Adipocyte (in vitro differentiated cells): ENCODE results near the gene NBPF1.
"Not testable (repeated sequence)": the region's sequence is repeated elsewhere in the genome, so short reads cannot be mapped to it uniquely, and the experiment has no call there.

Source experiments
- DNase-seq: peaks from one replicate; pipeline ENCODE4 v3.0.0-alpha.2; 2015; ENCODE audit warnings: low read depth
- H3K27me3 ChIP-seq: replicated peaks from 2 replicates; pipeline ENCODE4 v1.7.0; 2013; ENCODE audit warnings: mild to moderate bottlenecking, low read length, moderate library complexity; ENCODE audit not compliant: control insufficient read depth, insufficient read depth
- H3K36me3 ChIP-seq: 2 replicates; pipeline ENCODE4 v1.7.0; 2013; ENCODE audit warnings: low read length, mild to moderate bottlenecking, moderate library complexity; ENCODE audit not compliant: control insufficient read depth, insufficient read depth, severe bottlenecking
- H3K4me1 ChIP-seq: 2 replicates; pipeline ENCODE4 v1.7.0; 2013; ENCODE audit warnings: mild to moderate bottlenecking, low read length, moderate library complexity; ENCODE audit not compliant: control insufficient read depth, insufficient read depth
- H3K4me3 ChIP-seq: 2 replicates; pipeline ENCODE4 v1.7.0; 2013; ENCODE audit warnings: mild to moderate bottlenecking, low read length, moderate library complexity
- H3K9ac ChIP-seq: 2 replicates; pipeline ENCODE4 v1.7.0; 2013; ENCODE audit warnings: mild to moderate bottlenecking, low read length, moderate library complexity
- H3K9me3 ChIP-seq: 2 replicates; pipeline ENCODE4 v1.7.0; 2013; ENCODE audit warnings: mild to moderate bottlenecking, low read length, moderate library complexity; ENCODE audit not compliant: control insufficient read depth

The NBPF1 gene

GRCh38 chr1:16637941-16638778 lies 24.8 kb upstream of the NBPF1 start:
- not testable (repeated sequence) for H3K9me3 ChIP-seq, H3K9ac ChIP-seq, H3K36me3 ChIP-seq, DNase-seq, H3K4me3 ChIP-seq, H3K27me3 ChIP-seq, H3K4me1 ChIP-seq

GRCh38 chr1:16636551-16637195 lies 23.3 kb upstream of the NBPF1 start:
- not testable (repeated sequence) for H3K27me3 ChIP-seq, DNase-seq, H3K4me1 ChIP-seq, H3K9me3 ChIP-seq, H3K4me3 ChIP-seq, H3K9ac ChIP-seq
- H3K36me3 ChIP-seq = peaks cover 24% of the 10 kb centered on the region

GRCh38 chr1:16635959-16636358 lies 22.6 kb upstream of the NBPF1 start:
- H3K9me3 ChIP-seq, H3K9ac ChIP-seq, H3K27me3 ChIP-seq, H3K4me3 ChIP-seq, DNase-seq, H3K4me1 ChIP-seq: not testable (repeated sequence)
- H3K36me3 ChIP-seq = peaks cover 31% of the 10 kb centered on the region

- peaks cover 46% of the 10 kb centered on the region for H3K36me3 ChIP-seq
- not testable (repeated sequence) for H3K4me3 ChIP-seq, H3K9me3 ChIP-seq, H3K4me1 ChIP-seq, H3K27me3 ChIP-seq, H3K9ac ChIP-seq, DNase-seq
These were observed 20.3 kb upstream of the NBPF1 start for GRCh38 chr1:16633540-16634282.

GRCh38 chr1:16632044-16632850 lies 18.9 kb upstream of the NBPF1 start:
- H3K4me3 ChIP-seq, H3K9ac ChIP-seq, H3K27me3 ChIP-seq, DNase-seq, H3K9me3 ChIP-seq, H3K4me1 ChIP-seq: not testable (repeated sequence)
- peaks cover 53% of the 10 kb centered on the region for H3K36me3 ChIP-seq

GRCh38 chr1:16631248-16632043 lies 18.1 kb upstream of the NBPF1 start:
- Histone ChIP-seq H3K4me1 (no peaks in the 10 kb centered on the region), H3K36me3 (peaks cover 60% of the 10 kb centered on the region), H3K9ac (no peak overlapping the region), H3K9me3 (no peaks in the 10 kb centered on the region), H3K27me3 (no peaks in the 10 kb centered on the region), H3K4me3 (no peak overlapping the region)
- no peak for DNase-seq

- peaks cover 67% of the 10 kb centered on the region for H3K36me3 ChIP-seq
These were observed 17.4 kb upstream of the NBPF1 start for GRCh38 chr1:16630661-16631247.

GRCh38 chr1:16629916-16630530 lies 16.7 kb upstream of the NBPF1 start:
- not testable (repeated sequence) for DNase-seq, H3K27me3 ChIP-seq, H3K4me3 ChIP-seq, H3K9ac ChIP-seq, H3K9me3 ChIP-seq, H3K4me1 ChIP-seq
- peaks cover 71% of the 10 kb centered on the region for H3K36me3 ChIP-seq

More at GRCh38 chr1:16630661-16631247, 17.4 kb upstream of the NBPF1 start:
- H3K9ac ChIP-seq = no peak overlapping the region
- no peaks in the 10 kb centered on the region for H3K27me3 ChIP-seq
- no peak for DNase-seq
- H3K9me3 ChIP-seq = no peaks in the 10 kb centered on the region
- H3K4me3 ChIP-seq = no peak overlapping the region
- H3K4me1 ChIP-seq = no peaks in the 10 kb centered on the region

GRCh38 chr1:16628361-16629111 lies 15.2 kb upstream of the NBPF1 start:
- Histone ChIP-seq H3K27me3 (no peaks in the 10 kb centered on the region), H3K9ac (no peak overlapping the region), H3K4me1 (no peaks in the 10 kb centered on the region), H3K36me3 (peaks cover 69% of the 10 kb centered on the region), H3K9me3 (no peaks in the 10 kb centered on the region), H3K4me3 (no peak overlapping the region)
- DNase-seq = no peak
